ENCODE data around the gene RPRD1B.

GRCh38 chr20:38132910-38133501, 99.5 kb downstream of the RPRD1B start:
- TF ChIP-seq CTCF (IDR thresholded peaks at IDR 0.05; ENCODE audit: poor library complexity) (no peak), EZH2 (IDR thresholded peaks at IDR 0.05; ENCODE audit: borderline replicate concordance) (no peak)
